HG03520 (cell line): ENCODE measurements around the gene PSME4.
A peak's percentile ranks its signal among the peaks of the same experiment; 100 is the strongest.
"Not testable (repeated sequence)": the region's sequence is repeated elsewhere in the genome, so short reads cannot be mapped to it uniquely, and the experiment has no call there.

Experiments
- ATAC-seq: cut with Tn5 transposase; IDR thresholded peaks from one replicate; pipeline ENCODE4 v1.9.1; 2021; ENCODE audit warnings: mild to moderate bottlenecking, moderate library complexity; ENCODE audit not compliant: unreplicated experiment

The PSME4 gene

DNA sequence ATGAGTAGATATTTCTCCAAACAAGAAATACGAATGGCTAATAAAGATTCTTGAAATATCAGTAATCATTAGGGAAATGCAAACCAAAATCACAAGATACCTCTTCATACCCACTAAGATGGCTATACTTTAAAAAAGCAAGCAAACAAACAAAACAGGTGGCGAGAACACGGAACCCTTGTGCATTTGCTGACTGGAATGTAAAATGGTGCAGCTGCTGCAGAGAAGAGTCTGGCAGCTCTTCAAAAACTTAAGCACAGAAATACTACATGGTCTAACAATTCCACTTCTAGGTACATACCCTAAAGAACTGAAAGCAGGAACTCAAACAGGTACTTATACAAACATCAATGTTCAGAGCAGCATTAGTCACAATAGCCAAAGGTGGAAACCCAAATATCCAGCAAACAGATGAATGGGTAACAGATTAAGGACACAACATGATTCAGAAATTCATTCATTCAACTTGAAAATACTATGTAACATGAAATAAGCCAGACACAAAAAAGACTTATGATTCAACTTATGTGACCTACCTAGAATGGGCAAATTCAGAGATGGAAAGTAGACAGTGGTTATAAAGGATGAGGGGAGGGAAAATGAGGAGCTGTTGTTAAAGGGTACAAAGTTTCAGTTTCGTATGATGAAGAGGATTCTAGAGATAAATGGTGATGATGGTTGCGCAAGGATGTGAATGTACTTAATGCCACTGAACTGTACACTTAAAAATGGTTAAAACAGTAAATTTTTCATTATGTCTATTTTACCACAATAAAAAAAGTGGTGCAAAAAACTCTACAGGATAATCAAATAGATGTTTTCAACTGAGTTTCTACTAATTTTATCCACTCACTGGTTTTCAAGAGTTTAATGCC, 84.2 kb downstream of the PSME4 start:
- no peak for ATAC-seq

DNA sequence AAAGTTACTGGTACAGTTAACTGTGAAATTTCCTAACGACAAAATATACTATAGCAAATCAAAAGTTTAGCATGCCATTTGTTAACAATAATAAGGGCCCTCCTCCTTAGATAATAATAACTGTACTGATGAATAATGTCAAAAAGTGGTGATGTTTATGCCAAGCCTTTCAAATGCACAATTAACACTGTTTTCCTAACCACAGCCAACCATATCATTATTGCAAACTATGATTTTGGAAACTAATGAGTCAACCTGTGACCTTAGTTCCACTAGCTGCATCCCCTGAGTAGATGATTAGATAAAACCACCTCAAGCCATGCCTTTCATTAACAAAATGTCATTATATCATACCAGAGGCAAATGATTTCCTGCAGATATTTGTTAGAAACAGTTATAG, 85.9 kb downstream of the PSME4 start:
- no peak for ATAC-seq

DNA sequence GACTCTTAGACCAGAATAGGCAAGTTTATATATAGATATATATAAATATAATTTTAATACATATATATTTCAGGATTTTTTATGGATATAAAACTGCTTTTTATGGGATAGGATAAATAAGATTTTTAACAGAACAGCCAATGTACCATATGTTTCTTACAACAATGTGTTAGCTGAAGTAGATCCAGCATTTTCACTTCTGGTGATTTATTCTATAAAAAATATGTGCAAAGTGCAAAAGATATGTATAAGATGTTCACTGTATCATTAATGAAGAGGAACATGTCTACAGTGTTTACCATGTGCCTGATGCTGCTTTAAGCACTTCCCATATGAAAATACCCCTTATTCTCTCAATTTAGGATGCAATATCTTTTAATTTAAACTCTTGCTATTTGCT, 88.8 kb downstream of the PSME4 start:
- no peak for ATAC-seq

DNA sequence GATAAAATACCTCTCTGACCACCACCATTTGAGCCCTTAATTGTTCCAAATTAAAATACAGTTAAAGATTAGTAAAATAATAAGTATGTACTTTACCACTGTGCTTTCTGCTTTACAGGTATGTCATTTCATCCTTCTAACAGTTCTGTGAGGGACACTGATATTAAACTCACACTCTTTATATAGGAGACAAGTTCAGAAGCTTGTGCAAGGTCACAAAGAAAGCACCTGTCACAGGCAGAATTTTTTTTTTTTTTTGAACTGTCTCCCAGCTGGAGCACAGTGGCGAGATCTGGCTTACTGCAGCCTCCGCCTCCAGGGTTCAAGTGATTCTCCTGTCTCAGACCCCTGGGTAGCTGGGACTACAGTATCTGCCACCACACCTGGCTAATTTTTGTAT, 89.4 kb downstream of the PSME4 start:
- no peak for ATAC-seq

DNA sequence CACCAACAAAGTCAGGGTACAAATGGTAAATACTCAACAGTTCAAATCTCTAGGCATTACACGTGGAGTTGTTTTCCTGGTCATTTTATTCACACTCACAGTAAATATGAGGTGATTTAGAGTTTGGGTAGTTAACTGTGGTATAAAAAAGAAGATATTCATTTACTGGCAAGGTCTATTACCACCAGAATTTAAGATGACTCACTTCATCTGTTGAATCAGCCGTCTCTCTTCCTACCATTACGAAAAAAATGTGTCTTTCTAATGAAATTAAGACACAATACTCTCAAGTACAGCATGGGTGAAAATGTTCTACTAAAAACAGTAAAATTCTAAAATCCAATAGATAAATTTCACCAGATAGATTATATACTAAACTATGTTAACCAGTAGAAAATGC, 90.0 kb downstream of the PSME4 start:
- ATAC-seq, result no peak

DNA sequence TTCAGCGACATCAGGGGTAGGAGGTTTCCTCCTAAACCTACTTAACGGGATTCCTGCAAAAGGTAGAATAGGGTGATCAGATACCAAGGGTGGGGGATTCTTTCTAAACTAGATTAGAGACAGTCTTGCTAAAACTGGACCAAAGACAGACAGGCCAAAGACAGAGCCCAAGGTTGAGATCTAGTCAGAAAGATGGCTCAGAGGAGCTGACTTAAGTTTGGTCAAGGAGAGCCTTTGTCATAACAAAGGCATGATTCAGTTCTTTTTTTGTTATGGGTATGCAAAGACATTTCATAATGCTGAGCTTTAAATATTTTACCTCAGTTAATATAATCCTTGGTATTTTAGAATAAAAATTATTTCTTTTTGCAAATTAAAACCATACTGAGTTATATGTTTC, 93.2 kb downstream of the PSME4 start:
- no peak for ATAC-seq

DNA sequence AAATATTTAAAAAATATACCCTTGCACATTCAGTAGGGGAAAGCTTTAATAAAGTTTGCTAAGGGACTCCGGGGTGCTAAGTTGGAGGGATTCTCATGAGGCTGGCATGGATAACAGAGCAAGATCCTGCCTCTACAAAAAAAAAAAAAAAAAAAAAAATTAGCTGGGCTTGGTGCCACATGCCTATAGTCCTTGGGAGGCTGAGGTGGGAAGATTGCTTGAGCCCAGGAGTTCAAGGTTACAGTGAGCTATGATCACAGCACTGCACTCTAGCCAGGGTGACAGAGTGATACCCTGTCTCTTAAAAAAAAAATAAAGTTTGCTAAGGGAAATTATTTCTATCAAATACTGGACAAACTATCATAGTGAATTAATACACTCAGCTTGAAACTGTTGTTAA, 93.7 kb downstream of the PSME4 start:
- ATAC-seq, result no peak

DNA sequence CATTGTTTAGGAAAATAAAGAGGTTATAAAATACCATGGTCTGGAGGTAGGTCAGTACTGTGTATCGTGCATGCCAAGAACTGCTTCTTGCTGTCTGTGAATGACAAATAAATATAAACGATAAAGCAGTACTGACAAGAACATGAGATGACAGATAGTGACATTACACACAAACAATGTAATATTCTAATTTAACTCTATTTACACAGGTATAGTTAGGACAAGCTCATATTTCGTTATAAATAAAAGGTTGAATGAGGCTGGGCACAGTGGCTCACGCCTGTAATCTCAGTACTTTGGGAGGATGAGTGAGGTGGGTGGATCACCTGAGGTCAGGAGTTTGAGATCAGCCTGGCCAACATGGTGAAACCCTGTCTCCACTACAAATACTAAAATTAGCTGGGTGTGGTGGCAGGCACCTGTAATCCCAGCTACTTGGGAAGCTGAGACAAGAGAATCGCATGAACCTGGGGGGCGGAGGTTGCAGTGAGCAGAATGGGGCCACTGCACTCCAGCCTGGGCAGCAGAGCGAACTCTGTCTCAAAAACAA, 96.3 kb downstream of the PSME4 start:
- ATAC-seq, result no peak

DNA sequence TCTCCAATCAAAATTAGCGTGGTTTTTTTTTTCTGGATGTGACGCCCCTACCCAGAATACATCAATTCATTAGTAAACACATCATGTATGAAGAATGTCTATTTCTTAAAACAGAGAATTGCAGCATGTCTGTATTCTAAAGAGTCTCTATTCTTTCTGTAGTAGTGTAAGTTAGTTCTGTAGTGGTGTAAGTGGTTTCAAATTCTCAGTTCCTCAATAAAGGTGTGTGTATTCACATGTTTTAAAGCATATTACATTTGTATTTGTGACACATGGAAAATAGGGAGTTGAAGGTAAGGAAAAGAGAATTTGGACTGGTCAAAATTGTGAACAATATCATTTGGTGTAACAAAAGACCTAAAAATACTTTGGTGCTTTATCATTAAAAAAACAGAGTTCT, 103.0 kb downstream of the PSME4 start:
- no peak for ATAC-seq

DNA sequence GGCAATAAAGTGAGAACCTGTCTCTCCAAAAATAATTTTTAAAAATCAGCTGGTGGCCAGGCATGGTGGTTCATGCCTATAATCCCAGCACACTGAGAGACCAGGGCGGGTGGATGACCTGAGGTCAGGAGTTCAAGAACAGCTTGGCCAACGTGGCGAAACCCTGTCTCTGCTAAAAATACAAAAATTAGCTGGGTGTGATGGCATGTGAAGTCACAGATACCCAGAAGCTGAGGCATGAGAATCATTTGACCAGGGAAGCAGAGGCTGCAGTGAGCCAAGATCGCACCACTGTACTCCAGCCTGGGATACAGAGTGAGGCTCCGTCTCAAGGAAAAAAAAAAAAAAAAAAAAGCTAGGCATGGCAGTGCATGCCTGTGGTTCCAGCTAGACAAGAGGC, 103.6 kb downstream of the PSME4 start:
- ATAC-seq, result no peak

DNA sequence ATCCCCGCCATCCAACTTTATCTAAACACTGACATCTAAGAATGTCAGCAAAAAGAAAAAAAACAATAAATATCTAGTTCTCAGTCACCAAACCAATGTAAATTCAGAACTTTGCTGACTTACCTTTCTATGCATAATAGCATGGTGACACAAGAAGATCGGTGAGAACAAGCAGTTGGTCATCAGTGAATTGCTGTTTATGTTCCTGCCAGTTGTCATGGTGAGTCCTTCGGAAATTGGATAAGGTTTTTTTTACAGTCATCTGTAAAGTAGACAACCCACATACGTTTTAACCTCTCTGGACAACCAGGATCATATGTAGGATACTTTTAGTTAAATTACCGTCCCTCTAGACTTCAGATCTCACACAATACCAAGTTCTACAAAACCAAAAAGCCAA, 104.8 kb downstream of the PSME4 start:
- ATAC-seq, result no peak

DNA sequence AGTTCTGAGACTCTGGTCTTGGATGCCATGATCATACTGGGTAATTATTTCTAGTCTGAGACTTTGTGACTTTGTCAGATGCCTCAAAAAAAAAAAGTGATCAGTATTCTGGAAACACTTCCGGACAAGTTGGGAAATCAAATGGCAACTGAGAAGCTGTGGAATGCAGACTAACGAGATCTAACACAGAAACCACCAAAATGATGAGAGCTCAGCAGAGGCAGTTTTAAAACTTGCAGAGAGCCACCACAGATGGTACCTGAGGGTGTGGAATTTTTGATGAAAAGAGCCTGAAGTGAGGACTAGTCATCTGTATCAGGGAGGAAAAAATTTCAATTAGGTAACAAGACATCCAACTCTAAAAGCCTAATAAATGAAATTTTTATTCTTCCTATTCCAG, 105.5 kb downstream of the PSME4 start:
- no peak for ATAC-seq

DNA sequence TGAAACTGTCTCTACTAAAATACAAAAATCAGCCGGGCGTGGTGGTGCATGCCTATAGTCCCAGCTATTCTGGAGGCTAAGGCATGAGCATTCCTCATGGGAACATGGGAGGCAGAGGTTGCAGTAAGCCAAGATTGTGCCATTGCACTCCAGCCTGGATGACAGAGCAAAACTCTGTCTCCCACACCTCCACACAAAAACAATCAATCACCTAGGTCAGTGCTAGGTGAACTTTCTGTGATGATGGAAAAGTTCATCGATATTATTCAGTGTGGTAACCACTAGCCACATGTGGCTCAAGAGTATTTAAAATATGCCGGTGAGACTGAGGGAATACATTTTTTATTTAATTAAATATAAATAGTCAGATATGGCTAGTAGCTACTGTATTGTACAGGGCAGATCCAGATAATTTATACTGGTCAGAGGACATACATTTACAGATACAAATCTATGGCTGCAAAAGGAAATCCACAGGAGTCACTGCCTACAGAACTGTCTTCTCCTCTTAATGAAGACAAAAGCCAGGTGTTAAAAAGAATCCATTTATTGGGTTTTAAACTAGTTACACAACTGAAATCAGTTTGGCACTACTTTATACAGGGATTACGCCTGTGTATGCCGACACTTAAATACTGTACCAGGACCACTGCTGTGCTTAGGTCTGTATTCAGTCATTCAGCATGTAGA, 107.1 kb downstream of the PSME4 start:
- no peak for ATAC-seq

DNA sequence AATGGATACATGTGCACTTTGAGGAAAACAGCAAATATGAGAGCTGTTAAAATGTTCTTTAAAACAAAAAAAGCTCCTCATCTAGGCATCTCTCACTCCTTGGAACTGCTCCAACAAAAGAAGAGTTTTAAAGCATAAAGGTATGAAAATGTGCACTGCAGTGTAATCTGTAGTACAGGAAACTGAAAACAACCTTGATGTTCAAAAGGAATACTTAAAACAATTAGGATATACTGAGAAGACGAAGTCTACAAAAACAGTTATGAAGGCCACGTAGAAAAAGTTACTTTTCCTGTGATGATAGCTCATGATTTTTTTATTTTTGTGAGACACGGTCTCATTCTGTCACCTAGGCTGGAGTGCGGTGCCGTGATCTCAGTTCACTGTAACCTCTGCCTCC, 109.0 kb downstream of the PSME4 start:
- no peak for ATAC-seq

DNA sequence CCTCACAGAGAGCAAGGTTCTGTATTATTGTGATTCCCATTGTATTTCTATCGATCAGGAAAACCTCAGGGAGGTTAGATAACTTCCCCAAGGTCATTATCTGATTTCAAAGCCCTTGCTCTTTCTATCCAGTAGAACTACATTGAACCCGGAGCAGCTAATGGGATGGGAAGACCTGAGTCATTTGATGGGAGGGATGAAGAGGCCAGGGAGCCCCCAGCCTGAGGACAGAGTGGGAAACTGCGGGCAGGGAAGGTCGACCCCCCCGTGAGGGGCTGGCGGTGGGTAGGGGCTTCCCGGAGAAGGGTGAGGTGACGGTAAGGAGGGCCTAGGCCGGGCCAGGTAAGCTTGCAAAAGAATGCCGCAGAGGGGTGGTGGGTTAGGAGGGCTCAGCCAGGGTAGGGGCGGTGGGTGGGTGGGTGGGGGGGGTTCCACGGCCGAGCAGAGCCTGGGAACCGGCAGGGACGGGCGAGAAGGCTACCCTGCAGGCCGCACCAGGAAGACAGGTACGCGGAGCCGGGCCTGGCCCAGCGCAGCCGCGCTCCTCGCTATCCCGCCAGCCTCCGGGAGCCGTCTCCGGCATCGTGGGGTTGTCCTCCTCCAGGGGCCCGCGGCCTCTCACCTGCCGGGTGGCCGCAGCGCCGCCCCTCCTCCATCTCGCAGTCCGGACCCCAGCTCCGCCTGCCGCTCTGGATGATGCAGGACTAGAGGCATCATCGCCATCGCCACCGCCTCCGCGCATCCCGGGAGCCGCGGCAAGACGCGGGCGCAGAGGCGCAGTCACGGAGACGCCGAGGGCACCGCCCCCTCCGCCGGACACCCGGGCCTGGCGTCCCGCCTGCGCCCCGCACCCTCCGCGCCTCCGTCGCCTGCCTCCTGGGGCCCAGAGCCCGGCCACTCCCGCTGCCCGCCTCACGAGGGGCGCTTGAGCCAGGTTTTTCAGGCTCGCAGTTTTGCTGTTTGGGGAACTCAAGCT, 111.3 kb downstream of the PSME4 start, which contains the start of gene GPR75:
TSS of gene GPR75 (minus strand) at position 762 of the 976 bp plus-strand sequence. CDS start 5,211 bp downstream, outside the sequence.
- no peak for ATAC-seq

DNA sequence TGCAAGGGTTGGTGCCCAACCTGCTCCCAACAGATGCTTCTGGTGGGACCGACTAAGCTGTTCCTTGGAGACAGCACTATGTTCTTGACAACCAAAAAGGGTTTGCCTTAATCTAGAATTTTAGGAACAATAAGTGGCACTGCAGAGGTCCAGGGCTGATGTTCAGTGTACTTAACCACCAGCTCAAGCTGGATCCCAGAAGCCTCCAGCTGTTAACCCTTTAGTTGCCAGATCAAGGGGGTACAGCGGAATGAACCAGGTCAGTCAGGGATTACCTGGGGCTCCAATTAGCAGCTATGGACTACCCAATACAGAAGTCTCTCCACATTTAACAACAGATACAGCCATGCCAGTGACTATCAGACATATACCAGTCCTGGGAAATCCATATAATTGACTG, 114.5 kb downstream of the PSME4 start:
- no peak for ATAC-seq

DNA sequence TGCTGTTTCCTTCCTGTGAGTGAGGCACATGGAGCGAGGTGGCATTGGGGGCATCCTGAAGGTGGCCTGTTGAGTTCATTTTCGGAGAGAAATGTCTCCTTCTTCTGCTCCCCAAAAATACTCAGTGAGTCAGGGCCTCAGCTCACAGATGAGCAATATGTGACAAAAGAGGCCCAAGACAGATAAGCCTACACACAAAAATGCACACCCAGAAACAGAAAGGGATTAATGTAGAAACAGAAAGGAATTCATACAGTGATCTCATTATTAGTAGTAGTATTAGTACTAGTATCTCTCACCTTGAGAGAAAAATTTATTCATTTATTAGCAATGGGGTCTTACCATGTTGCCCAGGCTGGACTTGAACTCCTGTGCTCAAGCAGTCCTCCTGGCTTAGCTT, 116.1 kb downstream of the PSME4 start:
- ATAC-seq, result peak; percentile 68

DNA sequence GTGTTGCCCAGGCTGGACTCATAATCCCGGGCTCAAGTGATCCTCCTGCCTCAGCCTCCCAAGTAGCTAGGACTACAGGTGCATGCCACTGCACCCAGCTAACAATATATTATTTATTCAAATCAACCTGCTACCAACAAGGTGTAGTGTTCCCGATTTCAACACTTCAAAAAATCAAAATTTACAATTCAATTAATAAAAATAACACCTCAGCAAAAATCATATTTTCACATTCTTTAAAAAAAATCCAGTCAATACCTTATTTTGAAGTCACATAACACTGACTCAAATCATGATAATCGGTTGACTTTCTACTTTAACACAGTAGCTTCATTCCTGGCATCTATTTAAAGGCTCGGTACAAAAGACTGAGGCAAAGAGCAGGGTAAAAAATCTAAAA, 118.3 kb downstream of the PSME4 start:
- ATAC-seq, result no peak

DNA sequence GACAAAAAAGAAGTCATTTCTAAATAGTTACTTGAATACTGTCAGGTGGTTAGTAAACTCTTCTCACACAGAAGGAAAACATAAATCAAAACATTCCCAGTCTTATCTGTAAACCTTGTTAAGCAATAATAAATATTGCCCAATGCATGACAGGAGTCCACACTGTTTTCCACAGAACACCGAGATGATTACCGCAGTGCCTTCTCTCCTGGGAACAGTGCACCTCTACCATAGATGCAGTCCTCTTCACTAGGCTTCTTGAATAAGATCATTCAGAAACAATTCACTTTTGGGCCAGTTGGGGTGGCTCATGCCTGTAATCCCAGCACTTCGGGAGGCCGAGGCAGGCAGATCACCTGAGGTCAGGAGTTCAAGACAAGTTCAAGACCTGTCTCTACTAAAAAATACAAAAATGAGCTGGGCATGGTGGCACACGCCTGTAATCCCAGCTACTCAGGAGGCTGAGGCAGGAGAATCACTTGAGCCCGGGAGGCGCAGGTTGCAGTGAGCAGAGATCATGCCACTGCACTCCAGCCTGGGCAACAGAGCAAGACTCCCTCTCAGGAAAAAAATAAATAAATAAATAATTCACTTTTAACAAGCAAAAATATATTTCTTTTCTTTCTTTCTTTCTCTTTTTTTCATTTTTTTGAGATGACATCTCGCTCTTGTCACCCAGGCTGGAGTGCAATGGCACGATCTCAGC, 119.6 kb downstream of the PSME4 start:
- not testable (repeated sequence) for ATAC-seq

DNA sequence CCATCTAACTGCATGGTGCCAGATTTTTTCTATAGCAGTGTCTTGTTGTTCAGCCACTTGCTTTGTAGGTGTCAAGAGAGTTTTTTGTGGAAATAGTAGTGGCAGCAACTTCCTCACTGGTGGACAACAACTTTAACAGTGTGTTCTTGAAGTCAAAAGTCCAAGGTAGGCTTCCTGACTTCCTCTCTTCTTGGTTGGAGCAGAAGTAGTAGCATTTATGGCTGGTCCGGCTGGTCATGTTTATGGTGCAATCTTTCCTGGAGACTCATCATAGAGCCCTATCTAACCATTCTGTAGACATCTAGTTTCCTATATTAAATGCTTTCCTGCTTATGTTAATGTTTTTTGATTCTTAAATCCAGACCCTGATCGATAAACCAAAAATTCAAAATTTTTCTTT, 122.7 kb downstream of the PSME4 start:
- ATAC-seq, result no peak
